ENCODE results near the gene SGIP1. TPM values are rescaled to one million over a fixed set of nuclear protein-coding genes. Genes with fewer than 3 reads are reported as not detected.
"Not testable (repeated sequence)": the region's sequence is repeated elsewhere in the genome, so short reads cannot be mapped to it uniquely, and the experiment has no call there.

SGIP1 gene
- total and polyA plus RNA-seq, 4 donors, result 2.7 to 17.0 (median 4.7) TPM

- no peak for TF ChIP-seq CTCF (IDR thresholded peaks at IDR 0.05; ENCODE audit: control extremely low read depth, extremely low read depth)
- ATAC-seq (ENCODE audit: insufficient read depth, low FRiP score) (no peak), DNase-seq (peak in 2 of 3 donors; percentile 35 to 54)
- no peaks in the 10 kb centered on the region for H3K36me3 ChIP-seq (ENCODE audit: control insufficient read depth in 4 of 4, insufficient read depth in 4 of 4, low read length in 4 of 4)
- no peaks in the 10 kb centered on the region for H3K27me3 ChIP-seq (ENCODE audit: control insufficient read depth in 3 of 3, insufficient read depth in 3 of 3, low read length in 2 of 3)
- H3K9ac ChIP-seq (ENCODE audit: insufficient read depth in 1 of 2, low read length in 2 of 2), result no peak overlapping the region
- H3K4me3 ChIP-seq, result no peak overlapping the region
- no peaks in the 10 kb centered on the region for H3K9me3 ChIP-seq (ENCODE audit: control insufficient read depth in 4 of 4, insufficient read depth in 3 of 4, low read length in 3 of 4)
- H3K4me1 ChIP-seq (ENCODE audit: control insufficient read depth in 5 of 5, insufficient read depth in 5 of 5, low read length in 5 of 5), result peaks cover 0 to 5% (median 0%) of the 10 kb centered on the region in 5 donors
- no peak overlapping the region for H3K27ac ChIP-seq (ENCODE audit: low read depth in 1 of 2, low read length in 1 of 2)
- WGBS, 2 donors, result 63 to 68% methylated on average over 4 of the region's 4 CpGs
Measured at GRCh38 chr1:66731170-66731865, 197.4 kb downstream of the SGIP1 start.

GRCh38 chr1:66732407-66733166 lies 198.6 kb downstream of the SGIP1 start:
- H3K9ac ChIP-seq (ENCODE audit: insufficient read depth in 1 of 2, low read length in 2 of 2), result no peak overlapping the region
- 0 to 1% methylated on average over 1 of the region's 1 CpG for WGBS, 2 donors
- no peak for ATAC-seq (ENCODE audit: insufficient read depth, low FRiP score)
- H3K4me1 ChIP-seq (ENCODE audit: control insufficient read depth in 5 of 5, insufficient read depth in 5 of 5, low read length in 5 of 5), result peaks cover 0 to 5% (median 0%) of the 10 kb centered on the region in 5 donors
- no peak overlapping the region for H3K27ac ChIP-seq (ENCODE audit: low read depth in 1 of 2, low read length in 1 of 2)
- no peak for DNase-seq
- H3K4me3 ChIP-seq, result no peak overlapping the region
- no peaks in the 10 kb centered on the region for H3K9me3 ChIP-seq (ENCODE audit: control insufficient read depth in 4 of 4, insufficient read depth in 3 of 4, low read length in 3 of 4)
- no peaks in the 10 kb centered on the region for H3K36me3 ChIP-seq (ENCODE audit: control insufficient read depth in 4 of 4, insufficient read depth in 4 of 4, low read length in 4 of 4)
- no peaks in the 10 kb centered on the region for H3K27me3 ChIP-seq (ENCODE audit: control insufficient read depth in 3 of 3, insufficient read depth in 3 of 3, low read length in 2 of 3)
- no peak for TF ChIP-seq CTCF (IDR thresholded peaks at IDR 0.05; ENCODE audit: control extremely low read depth, extremely low read depth)

GRCh38 chr1:66733348-66734017 lies 199.5 kb downstream of the SGIP1 start:
- Histone ChIP-seq H3K4me3 (no peak overlapping the region), H3K27ac (ENCODE audit: low read depth in 1 of 2, low read length in 1 of 2) (no peak overlapping the region)

GRCh38 chr1:66734531-66734930 lies 200.6 kb downstream of the SGIP1 start:
- H3K9ac ChIP-seq (ENCODE audit: insufficient read depth in 1 of 2, low read length in 2 of 2); H3K27ac ChIP-seq (ENCODE audit: low read depth in 1 of 2, low read length in 1 of 2); H3K36me3 ChIP-seq (ENCODE audit: control insufficient read depth in 4 of 4, insufficient read depth in 4 of 4, low read length in 4 of 4); H3K9me3 ChIP-seq (ENCODE audit: control insufficient read depth in 4 of 4, insufficient read depth in 3 of 4, low read length in 3 of 4); H3K27me3 ChIP-seq (ENCODE audit: control insufficient read depth in 3 of 3, insufficient read depth in 3 of 3, low read length in 2 of 3); ATAC-seq (ENCODE audit: insufficient read depth, low FRiP score); DNase-seq; H3K4me3 ChIP-seq; H3K4me1 ChIP-seq (ENCODE audit: control insufficient read depth in 5 of 5, insufficient read depth in 5 of 5, low read length in 5 of 5): not testable (repeated sequence)
- 77% methylated on average over 6 of the region's 6 CpGs for WGBS, 2 donors

More at GRCh38 chr1:66733348-66734017, 199.5 kb downstream of the SGIP1 start:
- WGBS, 2 donors, result 57 to 62% methylated on average over 7 of the region's 7 CpGs
- no peak for ATAC-seq (ENCODE audit: insufficient read depth, low FRiP score)
- Histone ChIP-seq H3K4me1 (ENCODE audit: control insufficient read depth in 5 of 5, insufficient read depth in 5 of 5, low read length in 5 of 5) (peaks cover 0 to 5% (median 0%) of the 10 kb centered on the region in 5 donors), H3K27me3 (ENCODE audit: control insufficient read depth in 3 of 3, insufficient read depth in 3 of 3, low read length in 2 of 3) (no peaks in the 10 kb centered on the region), H3K9me3 (ENCODE audit: control insufficient read depth in 4 of 4, insufficient read depth in 3 of 4, low read length in 3 of 4) (no peaks in the 10 kb centered on the region), H3K36me3 (ENCODE audit: control insufficient read depth in 4 of 4, insufficient read depth in 4 of 4, low read length in 4 of 4) (no peaks in the 10 kb centered on the region), H3K9ac (ENCODE audit: insufficient read depth in 1 of 2, low read length in 2 of 2) (no peak overlapping the region)
- no peak for TF ChIP-seq CTCF (IDR thresholded peaks at IDR 0.05; ENCODE audit: control extremely low read depth, extremely low read depth)
- DNase-seq, result no peak
